Measurements from ENCODE around the gene CEP192. TPM values are rescaled to one million over a fixed set of nuclear protein-coding genes. Genes with fewer than 3 reads are reported as not detected.

CEP192 gene
- total and polyA plus RNA-seq, 4 donors, result 2.5 to 32.4 (median 10.9) TPM

DNA sequence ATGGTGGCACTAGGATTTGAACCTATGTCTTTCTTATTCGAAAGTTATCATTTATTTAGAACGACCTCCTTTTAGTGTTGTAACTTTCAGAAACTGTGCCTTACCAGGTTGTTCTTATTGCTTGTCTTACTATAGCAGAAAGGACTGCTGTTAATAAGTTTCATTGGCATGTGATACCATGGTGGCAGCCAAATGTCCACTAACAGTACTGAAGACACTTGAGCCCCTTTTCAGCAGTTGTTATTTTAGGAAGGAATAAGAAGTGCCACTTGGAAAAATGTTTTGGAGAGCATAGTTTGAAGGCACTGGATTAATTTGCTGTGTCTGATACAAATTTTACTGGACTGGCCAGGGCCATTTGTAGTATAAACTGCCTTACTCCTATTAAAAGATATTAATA lies 37.7 kb downstream of the CEP192 start (continued):
- TF ChIP-seq REST (IDR thresholded peaks at IDR 0.05) (no peak), EGR1 (IDR thresholded peaks at IDR 0.05; ENCODE audit: low read depth in 2 of 2) (no peak), NR2F2 (IDR thresholded peaks at IDR 0.05) (no peak), HNF4G (IDR thresholded peaks at IDR 0.05) (no peak), FOXA1 (IDR thresholded peaks at IDR 0.05) (no peak)
- TF ChIP-seq, protein P1, sequence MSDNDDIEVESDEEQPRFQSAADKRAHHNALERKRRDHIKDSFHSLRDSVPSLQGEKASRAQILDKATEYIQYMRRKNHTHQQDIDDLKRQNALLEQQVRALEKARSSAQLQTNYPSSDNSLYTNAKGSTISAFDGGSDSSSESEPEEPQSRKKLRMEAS (IDR thresholded peaks at IDR 0.05), result no peak

- WGBS, result 91% methylated on average over 5 of the region's 5 CpGs
- no peak for DNase-seq (ENCODE audit: low spot score)
- H3K4me3 ChIP-seq (ENCODE audit: low read depth in 1 of 3, low read length in 3 of 3), result no peak overlapping the region
- H3K36me3 ChIP-seq (ENCODE audit: control insufficient read depth in 4 of 4, insufficient read depth in 3 of 4, low read depth in 1 of 4, low read length in 3 of 4), result peaks cover 0 to 29% (median 11%) of the 10 kb centered on the region in 4 donors
- H3K27me3 ChIP-seq (ENCODE audit: control insufficient read depth in 4 of 4, insufficient read depth in 4 of 4, low read length in 3 of 4), result no peaks in the 10 kb centered on the region
- no peak for TF ChIP-seq RAD21 (IDR thresholded peaks at IDR 0.05)
- no peak for TF ChIP-seq FOXA2 (IDR thresholded peaks at IDR 0.05)
- TF ChIP-seq, protein P2, sequence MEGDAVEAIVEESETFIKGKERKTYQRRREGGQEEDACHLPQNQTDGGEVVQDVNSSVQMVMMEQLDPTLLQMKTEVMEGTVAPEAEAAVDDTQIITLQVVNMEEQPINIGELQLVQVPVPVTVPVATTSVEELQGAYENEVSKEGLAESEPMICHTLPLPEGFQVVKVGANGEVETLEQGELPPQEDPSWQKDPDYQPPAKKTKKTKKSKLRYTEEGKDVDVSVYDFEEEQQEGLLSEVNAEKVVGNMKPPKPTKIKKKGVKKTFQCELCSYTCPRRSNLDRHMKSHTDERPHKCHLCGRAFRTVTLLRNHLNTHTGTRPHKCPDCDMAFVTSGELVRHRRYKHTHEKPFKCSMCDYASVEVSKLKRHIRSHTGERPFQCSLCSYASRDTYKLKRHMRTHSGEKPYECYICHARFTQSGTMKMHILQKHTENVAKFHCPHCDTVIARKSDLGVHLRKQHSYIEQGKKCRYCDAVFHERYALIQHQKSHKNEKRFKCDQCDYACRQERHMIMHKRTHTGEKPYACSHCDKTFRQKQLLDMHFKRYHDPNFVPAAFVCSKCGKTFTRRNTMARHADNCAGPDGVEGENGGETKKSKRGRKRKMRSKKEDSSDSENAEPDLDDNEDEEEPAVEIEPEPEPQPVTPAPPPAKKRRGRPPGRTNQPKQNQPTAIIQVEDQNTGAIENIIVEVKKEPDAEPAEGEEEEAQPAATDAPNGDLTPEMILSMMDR (IDR thresholded peaks at IDR 0.05; ENCODE audit: low read depth, low read length, missing input control), result no peak
- TF ChIP-seq FOXA1 (IDR thresholded peaks at IDR 0.05), result no peak
- TF ChIP-seq, protein P1 (IDR thresholded peaks at IDR 0.05), result no peak
- TF ChIP-seq NR2F2 (IDR thresholded peaks at IDR 0.05), result no peak
- TF ChIP-seq HNF4A (conservative IDR thresholded peaks at IDR 0.05), result no peak
- no peak for TF ChIP-seq EGR1 (IDR thresholded peaks at IDR 0.05; ENCODE audit: low read depth in 2 of 2)
- TF ChIP-seq, protein P3, sequence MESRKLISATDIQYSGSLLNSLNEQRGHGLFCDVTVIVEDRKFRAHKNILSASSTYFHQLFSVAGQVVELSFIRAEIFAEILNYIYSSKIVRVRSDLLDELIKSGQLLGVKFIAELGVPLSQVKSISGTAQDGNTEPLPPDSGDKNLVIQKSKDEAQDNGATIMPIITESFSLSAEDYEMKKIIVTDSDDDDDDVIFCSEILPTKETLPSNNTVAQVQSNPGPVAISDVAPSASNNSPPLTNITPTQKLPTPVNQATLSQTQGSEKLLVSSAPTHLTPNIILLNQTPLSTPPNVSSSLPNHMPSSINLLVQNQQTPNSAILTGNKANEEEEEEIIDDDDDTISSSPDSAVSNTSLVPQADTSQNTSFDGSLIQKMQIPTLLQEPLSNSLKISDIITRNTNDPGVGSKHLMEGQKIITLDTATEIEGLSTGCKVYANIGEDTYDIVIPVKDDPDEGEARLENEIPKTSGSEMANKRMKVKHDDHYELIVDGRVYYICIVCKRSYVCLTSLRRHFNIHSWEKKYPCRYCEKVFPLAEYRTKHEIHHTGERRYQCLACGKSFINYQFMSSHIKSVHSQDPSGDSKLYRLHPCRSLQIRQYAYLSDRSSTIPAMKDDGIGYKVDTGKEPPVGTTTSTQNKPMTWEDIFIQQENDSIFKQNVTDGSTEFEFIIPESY (IDR thresholded peaks at IDR 0.05), result no peak
- no peak for TF ChIP-seq JUND (IDR thresholded peaks at IDR 0.05)
- no peak for TF ChIP-seq HNF4G (IDR thresholded peaks at IDR 0.05)
- no peak for TF ChIP-seq RXRA (IDR thresholded peaks at IDR 0.05)
- no peak for TF ChIP-seq ATF3 (IDR thresholded peaks at IDR 0.05)
- no peak for TF ChIP-seq TAF1 (conservative IDR thresholded peaks at IDR 0.05)
- TF ChIP-seq GABPA (IDR thresholded peaks at IDR 0.05 in 1 of 2, conservative IDR thresholded peaks at IDR 0.05 in 1 of 2), result no peak
- no peak for TF ChIP-seq SP1 (IDR thresholded peaks at IDR 0.05)
- TF ChIP-seq YY1 (IDR thresholded peaks at IDR 0.05), result no peak
- H3K9me3 ChIP-seq (ENCODE audit: control insufficient read depth in 4 of 4, low read length in 3 of 4), result no peaks in the 10 kb centered on the region
- H3K4me1 ChIP-seq (ENCODE audit: control insufficient read depth in 4 of 4, insufficient read depth in 4 of 4, low read length in 3 of 4), result no peaks in the 10 kb centered on the region
- no peak overlapping the region for H3K9ac ChIP-seq (ENCODE audit: low read depth in 1 of 2, low read length in 2 of 2)
- no peak overlapping the region for H3K27ac ChIP-seq (ENCODE audit: low read depth in 1 of 2, low read length in 2 of 2)
These were observed 41.0 kb downstream of the CEP192 start for GRCh38 chr18:13032173-13032572.

Data from liver (tissue), 9 donors.